Adipocyte (in vitro differentiated cells): Measurements from ENCODE around the gene MYL4.
A peak's percentile ranks its signal among the peaks of the same experiment; 100 is the strongest.
"Not testable (repeated sequence)": the region's sequence is repeated elsewhere in the genome, so short reads cannot be mapped to it uniquely, and the experiment has no call there.

ENCODE experiments used
- DNase-seq: peaks from one replicate; pipeline ENCODE4 v3.0.0-alpha.2; 2015; ENCODE audit warnings: low read depth
- H3K27me3 ChIP-seq: replicated peaks from 2 replicates; pipeline ENCODE4 v1.7.0; 2013; ENCODE audit warnings: mild to moderate bottlenecking, low read length, moderate library complexity; ENCODE audit not compliant: control insufficient read depth, insufficient read depth
- H3K36me3 ChIP-seq: 2 replicates; pipeline ENCODE4 v1.7.0; 2013; ENCODE audit warnings: low read length, mild to moderate bottlenecking, moderate library complexity; ENCODE audit not compliant: control insufficient read depth, insufficient read depth, severe bottlenecking
- H3K4me1 ChIP-seq: 2 replicates; pipeline ENCODE4 v1.7.0; 2013; ENCODE audit warnings: mild to moderate bottlenecking, low read length, moderate library complexity; ENCODE audit not compliant: control insufficient read depth, insufficient read depth
- H3K4me3 ChIP-seq: 2 replicates; pipeline ENCODE4 v1.7.0; 2013; ENCODE audit warnings: mild to moderate bottlenecking, low read length, moderate library complexity
- H3K9ac ChIP-seq: 2 replicates; pipeline ENCODE4 v1.7.0; 2013; ENCODE audit warnings: mild to moderate bottlenecking, low read length, moderate library complexity
- H3K9me3 ChIP-seq: 2 replicates; pipeline ENCODE4 v1.7.0; 2013; ENCODE audit warnings: mild to moderate bottlenecking, low read length, moderate library complexity; ENCODE audit not compliant: control insufficient read depth

Gene MYL4

DNA sequence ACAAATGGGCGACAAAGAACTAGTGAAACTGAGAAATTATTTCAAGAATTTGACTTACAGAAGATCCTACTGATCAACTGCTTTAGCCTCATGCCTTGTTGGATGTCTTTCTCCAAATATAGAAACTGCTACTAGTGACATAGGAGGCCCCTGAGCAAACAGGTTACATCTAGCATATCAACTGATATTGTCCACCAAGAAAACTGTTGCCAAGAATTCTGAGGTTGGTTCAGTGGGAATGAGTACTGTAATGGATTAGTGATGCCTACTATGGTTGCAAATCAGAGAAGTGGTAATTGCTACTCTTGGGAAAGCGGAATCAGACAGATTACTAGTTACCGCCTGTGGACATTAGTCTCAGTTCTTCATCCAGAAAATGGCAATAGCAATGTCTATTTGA lies 30.0 kb upstream of the MYL4 start:
- H3K36me3 ChIP-seq, result peaks cover 63% of the 10 kb centered on the region
- DNase-seq, result no peak

DNA sequence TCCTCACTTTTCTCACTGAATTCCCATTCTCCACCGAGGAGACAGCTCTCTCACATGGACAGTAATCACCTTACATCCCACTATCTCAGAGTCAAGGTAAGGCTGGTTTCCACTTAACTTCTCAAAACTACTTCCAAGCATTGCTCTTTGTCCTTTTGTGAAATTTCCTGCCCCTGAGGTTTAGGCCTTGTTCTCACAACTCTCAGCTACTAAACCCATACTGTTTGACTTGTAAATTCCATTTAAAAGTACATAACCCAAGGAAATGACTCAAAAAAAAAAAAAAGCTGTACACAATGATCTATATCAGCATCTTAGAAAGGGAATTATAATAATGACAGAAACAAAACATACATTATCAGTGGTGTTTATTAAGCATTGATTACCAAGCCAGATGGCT lies 28.8 kb upstream of the MYL4 start:
- H3K36me3 ChIP-seq, result peaks cover 51% of the 10 kb centered on the region
- no peak overlapping the region for H3K9ac ChIP-seq
- H3K27me3 ChIP-seq, result no peaks in the 10 kb centered on the region
- no peak overlapping the region for H3K4me3 ChIP-seq
- peaks cover 23% of the 10 kb centered on the region for H3K4me1 ChIP-seq
- DNase-seq, result no peak
- no peaks in the 10 kb centered on the region for H3K9me3 ChIP-seq

More for the DNA sequence above, 30.0 kb upstream of the MYL4 start:
- no peak overlapping the region for H3K4me3 ChIP-seq
- no peaks in the 10 kb centered on the region for H3K9me3 ChIP-seq
- no peak overlapping the region for H3K9ac ChIP-seq
- H3K4me1 ChIP-seq, result peaks cover 16% of the 10 kb centered on the region
- no peaks in the 10 kb centered on the region for H3K27me3 ChIP-seq

DNA sequence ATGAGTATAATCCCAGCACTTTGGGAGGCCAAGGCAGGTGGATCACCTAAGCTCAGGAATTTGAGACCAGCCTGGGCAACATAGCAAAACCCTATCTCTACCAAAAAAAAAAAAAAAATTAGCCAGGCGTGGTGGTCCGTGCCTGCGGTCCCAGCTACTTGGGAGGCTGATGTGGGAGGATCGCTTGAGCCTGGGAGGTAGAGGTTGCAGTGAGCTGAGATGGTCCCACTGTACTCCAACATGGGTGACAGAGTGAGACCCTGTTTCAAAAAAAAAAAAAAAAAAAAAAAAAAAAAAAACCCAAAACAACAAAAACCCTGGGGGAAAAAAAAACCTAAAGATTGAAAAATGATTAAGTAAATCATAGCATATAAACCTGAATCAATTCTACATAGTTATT lies 28.2 kb upstream of the MYL4 start:
- H3K9ac ChIP-seq, H3K9me3 ChIP-seq, H3K4me3 ChIP-seq, H3K27me3 ChIP-seq, DNase-seq: not testable (repeated sequence)
- Histone ChIP-seq H3K36me3 (peaks cover 45% of the 10 kb centered on the region), H3K4me1 (peaks cover 26% of the 10 kb centered on the region)

DNA sequence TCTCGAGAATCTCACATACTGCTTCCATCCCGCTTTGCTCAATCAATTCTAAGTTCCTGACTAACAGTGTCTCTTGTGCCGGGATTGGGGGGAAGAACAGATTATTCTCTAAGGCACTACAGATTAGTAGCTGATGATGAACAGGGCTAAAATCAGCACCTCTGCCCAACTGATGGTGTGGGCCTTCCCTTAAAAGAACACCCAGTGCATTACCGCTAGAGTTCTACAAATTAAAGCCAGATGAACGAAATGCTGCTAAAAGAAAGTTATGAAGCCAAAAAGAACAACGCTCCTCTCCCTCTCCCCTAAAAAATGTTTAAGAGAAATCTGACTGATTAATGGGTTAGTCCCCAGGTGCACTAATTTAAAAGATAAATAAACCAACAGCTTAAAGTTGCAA lies 24.5 kb upstream of the MYL4 start:
- H3K4me1 ChIP-seq, result peaks cover 46% of the 10 kb centered on the region
- peaks cover 14% of the 10 kb centered on the region for H3K36me3 ChIP-seq
- H3K4me3 ChIP-seq, result peak overlapping the region; percentile 49
- H3K9me3 ChIP-seq, result no peaks in the 10 kb centered on the region
- no peaks in the 10 kb centered on the region for H3K27me3 ChIP-seq
- peak; percentile 59 for DNase-seq
- H3K9ac ChIP-seq, result peak overlapping the region; percentile 13

DNA sequence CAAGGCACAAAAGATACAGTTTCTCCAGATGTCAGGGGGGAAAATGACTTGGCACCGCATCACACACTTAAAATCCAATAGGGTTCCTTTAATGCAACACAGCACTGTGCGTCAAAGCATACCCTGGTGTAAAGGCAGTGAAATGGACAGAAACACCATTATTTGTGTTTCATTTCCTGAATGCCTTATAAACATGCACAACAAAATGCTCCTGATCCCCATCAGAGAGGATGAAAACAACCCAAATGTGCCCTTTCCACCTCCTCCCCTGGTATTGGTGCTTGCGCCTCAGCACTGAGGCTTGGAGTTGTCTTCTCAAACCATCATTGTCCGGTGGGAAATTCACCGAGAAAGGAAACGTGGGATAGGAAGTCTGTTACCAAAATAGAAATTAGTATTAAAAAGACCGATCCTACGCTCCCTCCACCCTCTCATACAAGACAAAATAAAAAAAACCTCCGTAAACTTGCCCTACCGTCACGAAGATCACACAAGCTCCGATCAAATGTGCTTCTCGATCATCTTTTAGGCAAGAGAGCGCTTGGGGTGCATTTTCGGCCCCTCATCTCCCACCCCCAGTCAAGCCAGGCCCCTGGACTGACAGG lies 20.8 kb upstream of the MYL4 start:
- H3K9me3 ChIP-seq, result no peaks in the 10 kb centered on the region

DNA sequence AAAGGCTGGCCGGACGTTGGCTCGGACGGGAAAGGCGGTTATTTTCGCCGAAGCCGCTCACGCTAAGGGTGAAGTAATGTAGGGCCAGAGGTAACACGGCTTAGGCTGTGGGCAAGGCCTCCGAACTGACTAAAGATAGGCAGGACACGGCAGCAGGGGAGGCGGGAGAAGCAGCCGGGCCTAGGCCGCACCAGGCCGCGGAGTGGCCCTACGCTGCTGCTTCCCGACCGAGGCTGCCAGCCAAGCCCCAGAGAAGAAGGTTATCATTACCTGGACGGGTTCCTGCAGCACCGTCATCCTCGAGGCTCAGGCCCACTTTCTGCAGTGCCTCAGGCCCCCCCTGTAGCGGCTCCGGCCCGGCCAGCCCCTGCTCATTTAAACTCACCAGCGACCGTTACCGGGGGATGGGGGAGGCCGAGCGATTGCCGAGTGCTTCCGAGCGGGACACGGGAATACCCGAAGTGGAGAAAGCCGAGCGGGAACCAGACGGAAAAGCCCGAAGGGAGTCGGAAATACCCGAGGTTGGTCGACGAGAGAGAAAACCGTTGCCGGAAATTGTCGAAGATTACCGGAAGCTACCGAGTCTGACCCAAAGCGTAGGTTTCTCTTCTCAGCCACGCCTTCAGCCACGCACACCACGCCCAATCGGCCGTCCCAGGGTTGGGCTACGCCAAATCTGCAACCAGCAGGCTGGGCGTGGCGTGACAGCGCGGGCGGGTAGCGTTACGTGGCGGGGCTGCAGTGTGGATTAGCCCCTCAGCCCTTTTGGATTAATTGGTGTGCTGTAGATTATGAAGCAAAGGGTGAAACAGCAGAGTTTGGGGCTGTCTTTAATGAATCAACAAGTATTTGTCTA lies 20.0 kb upstream of the MYL4 start, which contains the start of gene CDC27:
TSS of gene CDC27 (minus strand) at position 420 of the 856 bp plus-strand sequence. CDS start at position 297, 123 bp downstream.
- peak within 1 kb of the TSS; percentile 98 for H3K9ac ChIP-seq
- H3K9me3 ChIP-seq, result no peaks in the 10 kb centered on the region
- no peaks in the 10 kb centered on the region for H3K27me3 ChIP-seq
- peaks cover 34% of the 10 kb centered on the region for H3K4me1 ChIP-seq
- no peaks in the 10 kb centered on the region for H3K36me3 ChIP-seq
- H3K4me3 ChIP-seq, result peak within 1 kb of the TSS; percentile 90
- peak; percentile 100 for DNase-seq

More for the DNA sequence above, 20.8 kb upstream of the MYL4 start:
- Histone ChIP-seq H3K9ac (peak overlapping the region; percentile 98), H3K4me1 (peaks cover 38% of the 10 kb centered on the region), H3K4me3 (peak overlapping the region; percentile 90), H3K36me3 (no peaks in the 10 kb centered on the region), H3K27me3 (no peaks in the 10 kb centered on the region)
- DNase-seq, result peak; percentile 78

DNA sequence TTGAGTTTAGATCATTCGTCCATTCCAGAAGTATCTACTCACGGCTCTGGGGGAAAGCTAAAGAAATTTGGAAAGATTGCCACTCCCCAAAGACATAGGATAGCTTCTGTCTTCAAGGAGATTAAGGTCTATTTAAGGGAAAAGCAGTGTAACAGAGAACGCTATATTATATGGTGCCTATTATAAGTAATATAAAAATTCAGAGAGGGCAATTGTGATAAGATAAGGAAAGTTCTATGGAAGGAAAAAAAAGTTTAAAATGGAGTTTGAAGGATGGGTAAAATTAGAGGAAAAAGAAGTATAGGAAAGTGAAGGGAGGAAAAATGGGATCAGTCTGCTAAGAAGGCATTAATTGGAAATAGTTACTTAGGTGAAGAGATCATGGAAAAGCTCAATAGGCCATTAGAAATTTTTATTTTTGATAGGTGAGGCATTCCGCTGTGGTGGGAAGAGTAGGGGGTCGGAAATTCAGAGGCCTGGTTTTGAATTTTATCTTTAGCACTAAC lies 19.4 kb upstream of the MYL4 start:
- Histone ChIP-seq H3K36me3 (no peaks in the 10 kb centered on the region), H3K27me3 (no peaks in the 10 kb centered on the region), H3K4me3 (peak overlapping the region; percentile 90), H3K9ac (peak overlapping the region; percentile 98), H3K4me1 (peaks cover 29% of the 10 kb centered on the region), H3K9me3 (no peaks in the 10 kb centered on the region)
- no peak for DNase-seq

DNA sequence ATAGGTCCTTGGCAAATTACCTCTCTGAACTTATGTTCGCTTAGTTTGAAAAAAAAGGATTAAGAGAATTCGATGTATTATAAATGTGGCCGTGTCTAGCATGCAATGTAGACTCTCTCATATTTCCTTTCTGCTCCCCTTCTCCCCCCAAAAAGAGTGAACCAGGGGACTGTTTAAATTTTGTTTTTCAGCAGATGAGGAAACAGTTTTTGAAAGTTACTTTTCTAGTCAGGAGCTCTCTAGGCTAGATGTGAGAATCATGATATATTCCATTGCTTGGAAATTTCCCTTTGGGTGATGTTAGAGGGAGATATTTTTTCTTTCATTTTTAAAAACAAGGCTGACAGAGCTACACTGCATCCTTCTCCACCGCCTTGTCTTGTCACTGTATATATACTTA lies 18.9 kb upstream of the MYL4 start:
- no peaks in the 10 kb centered on the region for H3K27me3 ChIP-seq
- DNase-seq, result no peak
- H3K36me3 ChIP-seq, result no peaks in the 10 kb centered on the region

DNA sequence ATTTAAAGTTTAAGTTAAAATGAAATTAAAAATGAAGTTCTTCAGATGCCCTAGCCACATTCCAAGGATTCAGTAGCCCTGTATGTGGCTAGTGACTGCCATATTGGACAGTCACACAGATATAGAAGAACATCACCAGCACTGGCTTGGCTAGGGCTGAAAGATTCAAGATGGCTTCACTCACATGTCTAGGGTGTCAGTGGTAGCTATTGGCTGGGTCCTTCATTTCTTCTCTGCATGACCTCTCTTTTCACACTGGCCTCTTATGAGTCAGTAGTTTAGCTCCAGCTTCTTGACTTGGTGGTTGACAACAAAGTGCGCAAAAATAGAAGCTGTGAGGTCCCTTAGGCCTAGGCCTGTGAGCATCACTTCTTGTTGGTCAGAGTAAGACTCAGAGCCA lies 18.4 kb upstream of the MYL4 start:
- no peak overlapping the region for H3K9ac ChIP-seq
- H3K4me1 ChIP-seq, result peaks cover 26% of the 10 kb centered on the region
- H3K36me3 ChIP-seq, result no peaks in the 10 kb centered on the region
- no peaks in the 10 kb centered on the region for H3K27me3 ChIP-seq
- H3K4me3 ChIP-seq, result no peak overlapping the region
- no peaks in the 10 kb centered on the region for H3K9me3 ChIP-seq
- no peak for DNase-seq

More for the DNA sequence above, 18.9 kb upstream of the MYL4 start:
- peaks cover 27% of the 10 kb centered on the region for H3K4me1 ChIP-seq
- H3K9me3 ChIP-seq, result no peaks in the 10 kb centered on the region
- H3K4me3 ChIP-seq, result no peak overlapping the region
- H3K9ac ChIP-seq, result no peak overlapping the region

DNA sequence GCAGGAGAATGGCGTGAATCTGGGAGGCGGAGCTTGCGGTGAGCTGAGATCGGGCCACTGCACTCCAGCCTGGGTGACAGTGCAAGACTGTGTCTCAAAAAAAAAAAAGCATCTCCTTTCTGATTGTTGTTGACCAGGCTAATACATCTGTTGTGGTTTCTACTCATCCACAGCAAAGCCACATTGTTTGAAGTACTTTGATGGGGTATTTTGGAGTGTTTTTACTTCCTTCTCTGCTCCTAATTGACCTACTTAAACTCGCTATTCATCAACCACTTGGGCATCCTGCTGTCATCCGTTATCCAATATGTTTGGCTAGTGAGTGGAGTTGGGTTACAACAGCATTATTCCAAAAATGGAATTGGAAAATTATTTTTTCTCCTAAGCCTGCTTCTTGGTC lies 16.6 kb upstream of the MYL4 start:
- no peak for DNase-seq

DNA sequence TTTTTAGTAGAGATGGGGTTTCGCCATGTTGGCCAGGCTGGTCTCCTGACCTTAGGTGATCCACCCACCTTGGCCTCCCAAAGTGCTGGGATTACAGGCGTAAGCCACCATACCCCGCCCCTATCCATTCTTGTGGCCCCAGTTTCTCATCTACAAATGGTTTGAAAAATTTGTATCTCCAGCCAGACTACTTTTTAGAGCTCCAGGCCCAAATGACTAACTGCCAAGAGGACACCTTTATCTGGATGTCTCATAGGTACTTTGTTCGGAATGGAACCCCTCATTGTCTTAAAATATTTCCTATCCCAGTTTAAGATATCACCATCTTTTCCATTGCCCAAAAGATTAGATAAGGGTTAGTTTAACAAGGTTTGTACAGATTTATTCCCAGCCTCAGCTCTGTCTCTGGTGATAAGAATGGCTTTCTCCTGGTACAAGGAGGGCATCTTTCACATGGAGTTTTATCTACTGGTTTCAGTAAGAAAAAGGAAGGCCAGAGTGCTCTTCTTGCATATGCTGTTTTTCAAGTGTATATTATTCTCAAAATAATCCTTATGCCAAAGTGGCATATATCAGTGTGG lies 15.1 kb upstream of the MYL4 start:
- no peak overlapping the region for H3K9ac ChIP-seq
- DNase-seq, result no peak
- H3K27me3 ChIP-seq, result no peaks in the 10 kb centered on the region
- peaks cover 5% of the 10 kb centered on the region for H3K4me1 ChIP-seq
- no peaks in the 10 kb centered on the region for H3K9me3 ChIP-seq
- H3K4me3 ChIP-seq, result no peak overlapping the region
- H3K36me3 ChIP-seq, result no peaks in the 10 kb centered on the region

More for the DNA sequence above, 16.6 kb upstream of the MYL4 start:
- Histone ChIP-seq H3K36me3 (no peaks in the 10 kb centered on the region), H3K27me3 (no peaks in the 10 kb centered on the region), H3K9me3 (no peaks in the 10 kb centered on the region), H3K9ac (no peak overlapping the region), H3K4me3 (no peak overlapping the region), H3K4me1 (peaks cover 8% of the 10 kb centered on the region)
